Esophagus squamous epithelium (tissue), 4 donors: ENCODE data around the gene SNX17.

Source experiments
- POLR2A ChIP-seq, 4 donors: fragments of 450-650 bp; IDR thresholded peaks; one replicate each; pipeline ENCODE4 v1.6.1; 2017; ENCODE audit warnings: antibody characterized with exemption in 4 of 4, mild to moderate bottlenecking in 4 of 4, moderate library complexity in 3 of 4
- TF ChIP-seq, protein P1 (sequence below), 6 experiments: fragments of 450-650 bp in 4 of 6; fragments of 200-600 bp in 2 of 6; sonication (generic) in 2 of 6; IDR thresholded peaks; one replicate each; pipeline ENCODE4 v1.5.1; 2016 to 2019; ENCODE audit warnings: antibody characterized with exemption in 6 of 6, mild to moderate bottlenecking in 4 of 6, moderate library complexity in 4 of 6

DNA sequence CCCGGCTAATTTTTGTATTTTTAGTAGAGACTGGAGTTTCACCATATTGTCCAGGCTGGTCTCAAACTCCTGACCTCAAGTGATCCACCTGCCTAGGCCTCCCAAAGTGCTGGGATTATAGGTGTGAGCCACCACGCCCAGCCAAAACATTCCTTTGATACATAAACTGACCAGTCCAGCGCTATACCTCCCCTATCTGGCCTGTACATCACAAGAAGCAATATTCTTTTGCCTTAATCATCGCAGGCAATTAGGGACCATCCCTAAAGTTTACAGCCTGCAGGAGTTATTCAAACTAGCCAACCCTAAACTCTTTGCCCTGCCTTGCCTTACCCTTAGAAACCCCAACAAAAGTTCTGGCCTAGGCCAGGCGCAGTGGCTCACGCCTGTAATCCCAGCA is 45.7 kb downstream of the SNX17 start:
- TF ChIP-seq POLR2A (IDR thresholded peaks at IDR 0.05): no peak
- TF ChIP-seq, protein P1, sequence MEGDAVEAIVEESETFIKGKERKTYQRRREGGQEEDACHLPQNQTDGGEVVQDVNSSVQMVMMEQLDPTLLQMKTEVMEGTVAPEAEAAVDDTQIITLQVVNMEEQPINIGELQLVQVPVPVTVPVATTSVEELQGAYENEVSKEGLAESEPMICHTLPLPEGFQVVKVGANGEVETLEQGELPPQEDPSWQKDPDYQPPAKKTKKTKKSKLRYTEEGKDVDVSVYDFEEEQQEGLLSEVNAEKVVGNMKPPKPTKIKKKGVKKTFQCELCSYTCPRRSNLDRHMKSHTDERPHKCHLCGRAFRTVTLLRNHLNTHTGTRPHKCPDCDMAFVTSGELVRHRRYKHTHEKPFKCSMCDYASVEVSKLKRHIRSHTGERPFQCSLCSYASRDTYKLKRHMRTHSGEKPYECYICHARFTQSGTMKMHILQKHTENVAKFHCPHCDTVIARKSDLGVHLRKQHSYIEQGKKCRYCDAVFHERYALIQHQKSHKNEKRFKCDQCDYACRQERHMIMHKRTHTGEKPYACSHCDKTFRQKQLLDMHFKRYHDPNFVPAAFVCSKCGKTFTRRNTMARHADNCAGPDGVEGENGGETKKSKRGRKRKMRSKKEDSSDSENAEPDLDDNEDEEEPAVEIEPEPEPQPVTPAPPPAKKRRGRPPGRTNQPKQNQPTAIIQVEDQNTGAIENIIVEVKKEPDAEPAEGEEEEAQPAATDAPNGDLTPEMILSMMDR (IDR thresholded peaks at IDR 0.05): no peak
